Measurements from ENCODE around the gene TMTC1. TPM values are rescaled to one million over a fixed set of nuclear protein-coding genes. Genes with fewer than 3 reads are reported as not detected.

The TMTC1 gene
- total RNA-seq, 2 donors from 2014 or later, result 76.3 to 160 TPM

DNA sequence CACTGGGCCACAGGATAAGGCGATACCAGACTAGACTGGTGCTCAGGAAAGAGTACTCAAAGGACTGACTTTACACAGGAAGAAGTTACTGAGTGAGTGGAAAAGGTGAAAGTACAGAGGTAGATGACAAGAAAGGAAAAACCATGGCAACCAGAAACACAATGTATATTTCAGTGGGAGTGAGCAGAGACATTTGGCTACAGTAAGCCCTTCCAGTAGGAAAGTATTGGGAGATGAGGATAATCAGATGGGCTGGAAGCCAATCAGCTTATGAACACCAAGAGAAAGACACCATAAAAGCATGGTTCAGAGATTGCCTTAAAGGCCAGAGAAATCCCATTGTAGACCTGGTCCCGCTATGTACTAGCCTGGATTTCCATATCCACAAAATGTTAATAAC is 51.6 kb downstream of the TMTC1 start:
- no peak for DNase-seq (ENCODE audit: low spot score)
- H3K4me1 ChIP-seq (ENCODE audit: control insufficient read depth in 1 of 2, low read depth in 2 of 2), result peaks cover 20 to 56% of the 10 kb centered on the region in 2 donors
- H3K4me3 ChIP-seq, result no peak overlapping the region
- no peak overlapping the region for H3K27ac ChIP-seq
- no peak for ATAC-seq (ENCODE audit: insufficient number of reproducible peaks, low FRiP score, low read depth)
- no peaks in the 10 kb centered on the region for H3K27me3 ChIP-seq (replicated peaks; ENCODE audit: insufficient read depth)
- TF ChIP-seq, protein P1, sequence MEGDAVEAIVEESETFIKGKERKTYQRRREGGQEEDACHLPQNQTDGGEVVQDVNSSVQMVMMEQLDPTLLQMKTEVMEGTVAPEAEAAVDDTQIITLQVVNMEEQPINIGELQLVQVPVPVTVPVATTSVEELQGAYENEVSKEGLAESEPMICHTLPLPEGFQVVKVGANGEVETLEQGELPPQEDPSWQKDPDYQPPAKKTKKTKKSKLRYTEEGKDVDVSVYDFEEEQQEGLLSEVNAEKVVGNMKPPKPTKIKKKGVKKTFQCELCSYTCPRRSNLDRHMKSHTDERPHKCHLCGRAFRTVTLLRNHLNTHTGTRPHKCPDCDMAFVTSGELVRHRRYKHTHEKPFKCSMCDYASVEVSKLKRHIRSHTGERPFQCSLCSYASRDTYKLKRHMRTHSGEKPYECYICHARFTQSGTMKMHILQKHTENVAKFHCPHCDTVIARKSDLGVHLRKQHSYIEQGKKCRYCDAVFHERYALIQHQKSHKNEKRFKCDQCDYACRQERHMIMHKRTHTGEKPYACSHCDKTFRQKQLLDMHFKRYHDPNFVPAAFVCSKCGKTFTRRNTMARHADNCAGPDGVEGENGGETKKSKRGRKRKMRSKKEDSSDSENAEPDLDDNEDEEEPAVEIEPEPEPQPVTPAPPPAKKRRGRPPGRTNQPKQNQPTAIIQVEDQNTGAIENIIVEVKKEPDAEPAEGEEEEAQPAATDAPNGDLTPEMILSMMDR (IDR thresholded peaks at IDR 0.05), result no peak
- H3K9me3 ChIP-seq, result no peaks in the 10 kb centered on the region
- H3K36me3 ChIP-seq, result no peaks in the 10 kb centered on the region

DNA sequence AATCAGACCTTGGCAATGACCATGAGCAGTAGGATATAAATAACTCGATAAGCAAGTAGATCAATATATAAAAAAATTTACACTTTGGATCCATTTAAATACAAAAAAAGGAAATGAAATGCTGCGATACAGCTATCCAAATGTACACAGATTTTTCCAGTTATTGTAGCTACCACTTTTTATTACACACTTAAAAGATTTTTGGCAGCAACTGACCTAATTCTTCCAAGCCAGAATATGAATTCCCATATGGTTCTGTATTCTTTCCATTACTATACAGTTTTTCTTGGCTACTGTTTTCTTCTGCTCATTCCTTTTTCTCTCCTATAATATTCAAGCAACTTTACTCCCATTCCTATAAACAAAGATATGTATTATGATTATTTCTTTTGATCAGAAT is 52.2 kb downstream of the TMTC1 start:
- ATAC-seq (ENCODE audit: insufficient number of reproducible peaks, low FRiP score, low read depth), result no peak
- Histone ChIP-seq H3K36me3 (no peaks in the 10 kb centered on the region), H3K9me3 (no peaks in the 10 kb centered on the region), H3K27ac (no peak overlapping the region), H3K4me1 (ENCODE audit: control insufficient read depth in 1 of 2, low read depth in 2 of 2) (peaks cover 25 to 60% of the 10 kb centered on the region in 2 donors), H3K27me3 (replicated peaks; ENCODE audit: insufficient read depth) (no peaks in the 10 kb centered on the region), H3K4me3 (no peak overlapping the region)
- TF ChIP-seq, protein P1 (IDR thresholded peaks at IDR 0.05), result no peak
- no peak for DNase-seq (ENCODE audit: low spot score)

DNA sequence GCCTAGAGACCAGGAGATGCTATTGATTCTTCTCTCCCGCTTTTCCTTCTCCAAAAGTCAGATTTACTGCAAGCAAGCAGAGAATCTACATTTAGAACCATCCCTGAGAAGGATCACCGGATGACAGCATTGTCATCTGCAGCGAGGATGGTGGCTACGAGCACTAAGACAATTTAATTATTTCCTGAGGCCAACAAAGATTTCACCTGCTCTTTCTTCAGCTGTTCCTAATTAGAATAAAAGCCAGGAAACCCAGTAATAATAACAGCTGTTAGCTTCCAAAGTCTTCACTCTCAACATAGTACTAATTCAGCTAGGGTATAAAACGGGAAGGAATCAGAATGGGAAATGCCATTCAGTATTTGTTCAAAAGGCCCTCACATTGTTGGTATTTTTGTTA is 53.3 kb downstream of the TMTC1 start:
- DNase-seq (ENCODE audit: low spot score) (no peak), ATAC-seq (ENCODE audit: insufficient number of reproducible peaks, low FRiP score, low read depth) (no peak)
- Histone ChIP-seq H3K36me3 (no peaks in the 10 kb centered on the region), H3K4me1 (ENCODE audit: control insufficient read depth in 1 of 2, low read depth in 2 of 2) (peaks cover 25 to 65% of the 10 kb centered on the region in 2 donors), H3K9me3 (no peaks in the 10 kb centered on the region), H3K4me3 (no peak overlapping the region), H3K27me3 (replicated peaks; ENCODE audit: insufficient read depth) (no peaks in the 10 kb centered on the region), H3K27ac (no peak overlapping the region)
- TF ChIP-seq, protein P1 (IDR thresholded peaks at IDR 0.05), result no peak

GRCh38 chr12:29728030-29728429 is 55.7 kb downstream of the TMTC1 start:
- TF ChIP-seq, protein P1 (IDR thresholded peaks at IDR 0.05), result no peak
- no peaks in the 10 kb centered on the region for H3K27me3 ChIP-seq (replicated peaks; ENCODE audit: insufficient read depth)
- H3K36me3 ChIP-seq, result no peaks in the 10 kb centered on the region
- H3K4me3 ChIP-seq, result no peak overlapping the region
- peaks cover 24 to 52% of the 10 kb centered on the region in 2 donors for H3K4me1 ChIP-seq (ENCODE audit: control insufficient read depth in 1 of 2, low read depth in 2 of 2)
- no peak for ATAC-seq (ENCODE audit: insufficient number of reproducible peaks, low FRiP score, low read depth)
- H3K27ac ChIP-seq, result no peak overlapping the region
- no peaks in the 10 kb centered on the region for H3K9me3 ChIP-seq
- no peak for DNase-seq (ENCODE audit: low spot score)

DNA sequence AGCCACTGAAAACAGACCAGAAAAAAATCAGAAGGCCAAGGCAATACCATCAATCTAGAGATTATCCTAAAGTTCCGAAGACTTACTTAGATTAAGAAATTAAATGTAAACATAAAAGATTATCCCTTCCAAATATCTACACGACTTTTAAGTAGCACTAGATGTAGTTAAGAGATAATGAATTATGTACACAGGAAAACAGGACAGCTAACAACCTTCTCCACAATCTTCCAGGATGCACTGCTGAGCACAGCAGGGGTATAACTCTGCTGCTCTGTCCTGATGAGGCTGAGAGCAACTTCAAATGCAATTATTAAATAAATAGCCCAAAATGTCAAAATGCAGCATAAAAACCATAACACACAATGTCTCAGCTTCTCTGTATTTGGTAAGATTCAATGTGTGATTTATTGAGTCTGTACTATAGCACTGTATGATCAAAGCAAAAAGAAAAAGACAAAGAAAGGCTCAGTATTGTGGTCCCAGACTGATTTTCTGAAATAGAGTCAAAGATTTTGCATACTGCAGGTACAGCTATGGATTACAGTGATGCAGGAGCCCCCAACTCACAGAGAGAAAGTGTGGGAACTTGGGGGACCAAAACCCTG is 56.9 kb downstream of the TMTC1 start:
- TF ChIP-seq, protein P1 (IDR thresholded peaks at IDR 0.05), result no peak
- ATAC-seq (ENCODE audit: insufficient number of reproducible peaks, low FRiP score, low read depth) (no peak), DNase-seq (ENCODE audit: low spot score) (no peak)
- Histone ChIP-seq H3K36me3 (no peaks in the 10 kb centered on the region), H3K27me3 (replicated peaks; ENCODE audit: insufficient read depth) (no peaks in the 10 kb centered on the region), H3K4me3 (no peak overlapping the region), H3K27ac (peak overlapping the region; percentile 83 to 86), H3K4me1 (ENCODE audit: control insufficient read depth in 1 of 2, low read depth in 2 of 2) (peaks cover 21 to 40% of the 10 kb centered on the region in 2 donors), H3K9me3 (no peaks in the 10 kb centered on the region)
